K562 (cell line): Measurements from ENCODE around the gene TPO. TPM values are rescaled to one million over a fixed set of nuclear protein-coding genes. Genes with fewer than 3 reads are reported as not detected.

Source experiments
- ATAC-seq: fragments of 200-7000 bp; cut with Tn5 transposase; 3 replicates; pipeline ENCODE4 v1.9.1; 2020; ENCODE audit warnings: moderate library complexity
- BruUV-seq: library from RNA; stranded (reverse); fragments of 400-500 nt; replicated peaks from 2 replicates; lab custom pipeline; 2021; lab: Mats Ljungman, UMichigan
- CTCF ChIA-PET: fragments of 300-600 bp; formaldehyde crosslinking; extraction: SDS; loops from one replicate; lab custom pipeline; 2021; ENCODE audit warnings: low intra/inter-chr PET ratio; lab: Yijun Ruan, JAX
- POLR2A ChIA-PET: fragments of 300-600, 350-650 bp; sonication (Branson Sonifier 250); formaldehyde crosslinking; extraction: SDS; loops from one replicate; lab custom pipeline; 2021; ENCODE audit warnings: antibody characterized with exemption, inconsistent platforms; lab: Yijun Ruan, JAX
- DNase-seq, 4 experiments: peaks; one replicate each; pipeline versions ENCODE4 v3.0.0 to v3.0.0-alpha.2; 2011 to 2018; ENCODE audit warnings: low spot score in 3 of 4, mixed read lengths in 3 of 4; ENCODE audit errors: extremely low read depth in 1 of 4
- FAIRE-seq: peaks from 2 replicates; lab custom pipeline; 2011; peaks lifted over from hg19 to GRCh38; lab: Jason Lieb, UNC
- H2AFZ ChIP-seq: 2 replicates; pipeline ENCODE4 v1.6.0; 2011; ENCODE audit warnings: low read depth, low read length, control low read depth, inconsistent platforms
- H3K27ac ChIP-seq: fragments of 200-600 bp; 3 replicates; pipeline ENCODE4 v1.8.0; 2011; ENCODE audit warnings: low read depth, mild to moderate bottlenecking, control low read depth, inconsistent platforms, low read length, moderate library complexity, mixed read lengths; ENCODE audit errors: extremely low read depth
- H3K27me3 ChIP-seq, 2 experiments: fragments of 300-600 bp in 1 of 2; 2 replicates in 1 of 2; 3 replicates in 1 of 2; pipeline versions ENCODE4 v1.6.0 to v1.8.0; 2011; ENCODE audit warnings: inconsistent platforms in 2 of 2, low read length in 2 of 2, mild to moderate bottlenecking in 1 of 2, mixed read lengths in 1 of 2, moderate library complexity in 1 of 2; ENCODE audit not compliant: control insufficient read depth in 2 of 2, insufficient read depth in 2 of 2
- H3K36me3 ChIP-seq: fragments of 300-600 bp; 3 replicates; pipeline ENCODE4 v1.8.0; 2011; ENCODE audit warnings: mild to moderate bottlenecking, low read length, inconsistent platforms; ENCODE audit not compliant: control insufficient read depth, insufficient read depth
- H3K4me1 ChIP-seq, 2 experiments: fragments of 200-600 bp in 1 of 2; replicated peaks in 1 of 2; 2 replicates in 1 of 2; 3 replicates in 1 of 2; pipeline versions ENCODE4 v1.5.1 to v1.8.0; 2011; ENCODE audit warnings: inconsistent platforms in 2 of 2, low read length in 2 of 2, mild to moderate bottlenecking in 1 of 2, mixed read lengths in 1 of 2, moderate library complexity in 1 of 2; ENCODE audit not compliant: control insufficient read depth in 2 of 2, insufficient read depth in 2 of 2
- H3K4me2 ChIP-seq: 2 replicates; pipeline ENCODE4 v1.6.1; 2011; ENCODE audit warnings: low read length, control low read depth, inconsistent platforms, mixed read lengths; ENCODE audit not compliant: insufficient read depth
- H3K4me3 ChIP-seq: fragments of 200-600 bp; sonication (generic), shearing (Covaris generic); 2 replicates; pipeline ENCODE4 v1.5.1; 2016; ENCODE audit warnings: control low read depth, inconsistent platforms
- H3K79me2 ChIP-seq: fragments of 200-600 bp; 3 replicates; pipeline ENCODE4 v1.8.0; 2011; ENCODE audit warnings: low read length, inconsistent platforms; ENCODE audit not compliant: control insufficient read depth, insufficient read depth
- H3K9ac ChIP-seq, 2 experiments: 2 replicates each; pipeline versions ENCODE4 v1.6.0 to v1.6.1; 2011; ENCODE audit warnings: low read depth in 2 of 2, low read length in 2 of 2, control low read depth in 1 of 2, inconsistent platforms in 1 of 2, mild to moderate bottlenecking in 1 of 2, mixed read lengths in 1 of 2; ENCODE audit not compliant: insufficient read depth in 1 of 2
- H3K9me1 ChIP-seq: one replicate; pipeline ENCODE4 v1.6.0; 2011; ENCODE audit warnings: inconsistent platforms, mild to moderate bottlenecking, low read length, moderate library complexity; ENCODE audit not compliant: control insufficient read depth, insufficient read depth
- H3K9me3 ChIP-seq: replicated peaks from 2 replicates; pipeline ENCODE4 v1.5.1; 2011; ENCODE audit warnings: low read depth, low read length, inconsistent platforms; ENCODE audit not compliant: control insufficient read depth, insufficient read depth
- H4K20me1 ChIP-seq: replicated peaks from 2 replicates; pipeline ENCODE4 v1.6.1; 2011; ENCODE audit warnings: low read length, inconsistent platforms, mixed read lengths; ENCODE audit not compliant: control insufficient read depth, insufficient read depth
- EP300 ChIP-seq: IDR thresholded peaks from 2 replicates; pipeline ENCODE4 v1.6.1; 2012; ENCODE audit warnings: low read length, improper control_type of control experiment
- EP400 ChIP-seq: fragments of 450-650 bp; IDR thresholded peaks from 2 replicates; pipeline ENCODE4 v1.6.1; 2017; ENCODE audit warnings: antibody characterized with exemption, mild to moderate bottlenecking, moderate library complexity
- GTF2F1 ChIP-seq: IDR thresholded peaks from 2 replicates; pipeline ENCODE4 v1.6.1; 2011; ENCODE audit warnings: low read depth, low read length, improper control_type of control experiment
- NRF1 ChIP-seq, 2 experiments: fragments of 450-650 bp; IDR thresholded peaks in 1 of 2; conservative IDR thresholded peaks in 1 of 2; 2 replicates each; pipeline ENCODE4 v1.6.1; 2014; ENCODE audit warnings: mild to moderate bottlenecking in 2 of 2
- POLR2AphosphoS2 ChIP-seq: IDR thresholded peaks from 2 replicates; pipeline ENCODE4 v1.6.1; 2012; ENCODE audit warnings: low read length, improper control_type of control experiment
- SIN3B ChIP-seq: fragments of 450-650 bp; IDR thresholded peaks from 2 replicates; pipeline ENCODE4 v1.6.1; 2017; ENCODE audit warnings: low read depth, mild to moderate bottlenecking, moderate library complexity
- STAG1 ChIP-seq: sonication (generic); formaldehyde crosslinking; IDR thresholded peaks from 2 replicates; pipeline ENCODE4 v1.5.0; 2020; ENCODE audit warnings: missing genetic modification reagents, borderline replicate concordance
- STAT5B ChIP-seq: fragments of 250-450 bp; sonication (Bioruptor Pico); IDR thresholded peaks from 2 replicates; pipeline ENCODE4 v1.8.0; 2021; ENCODE audit warnings: mild to moderate bottlenecking, inconsistent platforms
- U2AF1 ChIP-seq: fragments of 200-400 bp; formaldehyde crosslinking; optimal IDR thresholded peaks from 2 replicates; pipeline ENCODE3; 2017; ENCODE audit warnings: mild to moderate bottlenecking, low read depth, low read length, moderate library complexity
- ZBTB1 ChIP-seq: sonication (generic); formaldehyde crosslinking; IDR thresholded peaks from 2 replicates; pipeline ENCODE4 v1.8.1; 2023; ENCODE audit warnings: missing genetic modification reagents, low read depth, mild to moderate bottlenecking, borderline replicate concordance
- ZNF175 ChIP-seq: fragments of 200-800 bp; sonication (Bioruptor generic); IDR thresholded peaks from 2 replicates; pipeline ENCODE4 v1.6.1; 2016; ENCODE audit warnings: low read depth, mild to moderate bottlenecking, missing genetic modification characterization, missing compliant biosample characterization
- WGBS: fragments of 100-300 bp; shearing (Covaris generic); methylation state at CpG from one replicate; pipeline ENCODE4 v1.1.6; 2016; ENCODE audit warnings: low coverage, mixed read lengths; ENCODE audit not compliant: insufficient coverage; ENCODE audit errors: missing lambda C conversion rate; 5-methylcytosine and 5-hydroxymethylcytosine counted together
- in situ Hi-C: fragments of 300-500 bp; cut with MboI; formaldehyde crosslinking; loops from 4 replicates; pipeline ENCODE4 v1.15.0; 2018; ENCODE audit warnings: inconsistent platforms, mixed read lengths
- intact Hi-C: fragments of 100-400 bp; cut with micrococcal nuclease; formaldehyde crosslinking; loops from 2 replicates; pipeline ENCODE4 v1.14.2; 2022
- polyA plus RNA-seq, 8 experiments: library from polyadenylated mRNA; depleted of rRNA in 4 of 8; stranded (reverse) in 5 of 8; unstranded in 3 of 8; fragments of >200 nt; fragmentation: Nextera tagmentation in 2 of 8; fragmentation: Illumina TruSeq in 1 of 8; extraction: Ambion mirVana in 2 of 8; extraction: Trizol in 1 of 8; gene quantifications; 2 replicates each; pipeline versions ENCODE4 v1.2.1 to v1.2.3, GENCODE V29; 2011 to 2014; ENCODE audit warnings: inconsistent platforms in 1 of 8, missing spikeins in 1 of 8
- total RNA-seq, 7 experiments: library from RNA; depleted of rRNA in 6 of 7; stranded (reverse); fragments of >200 nt in 6 of 7; fragmentation: Illumina TruSeq in 2 of 7; extraction: Trizol in 2 of 7; gene quantifications; 2 replicates each; pipeline versions ENCODE4 v1.2.1 to v1.2.3, GENCODE V29; 2011 to 2021; ENCODE audit warnings: low replicate concordance in 1 of 7
- TF ChIP-seq, protein P1 (sequence below), 2 experiments: fragments of 450-650 bp in 1 of 2; IDR thresholded peaks; 2 replicates each; pipeline ENCODE4 v1.6.1; 2011 to 2017; ENCODE audit warnings: low read depth in 2 of 2, antibody characterized with exemption in 1 of 2, borderline replicate concordance in 1 of 2, low read length in 1 of 2, mild to moderate bottlenecking in 1 of 2, mixed read lengths in 1 of 2; ENCODE audit not compliant: control insufficient read depth in 1 of 2

The TPO gene
- total and polyA plus RNA-seq, 9 of the 15 experiments (the other 6 are each of a cell fraction or from before 2014, with no cell fraction given) = not detected

DNA sequence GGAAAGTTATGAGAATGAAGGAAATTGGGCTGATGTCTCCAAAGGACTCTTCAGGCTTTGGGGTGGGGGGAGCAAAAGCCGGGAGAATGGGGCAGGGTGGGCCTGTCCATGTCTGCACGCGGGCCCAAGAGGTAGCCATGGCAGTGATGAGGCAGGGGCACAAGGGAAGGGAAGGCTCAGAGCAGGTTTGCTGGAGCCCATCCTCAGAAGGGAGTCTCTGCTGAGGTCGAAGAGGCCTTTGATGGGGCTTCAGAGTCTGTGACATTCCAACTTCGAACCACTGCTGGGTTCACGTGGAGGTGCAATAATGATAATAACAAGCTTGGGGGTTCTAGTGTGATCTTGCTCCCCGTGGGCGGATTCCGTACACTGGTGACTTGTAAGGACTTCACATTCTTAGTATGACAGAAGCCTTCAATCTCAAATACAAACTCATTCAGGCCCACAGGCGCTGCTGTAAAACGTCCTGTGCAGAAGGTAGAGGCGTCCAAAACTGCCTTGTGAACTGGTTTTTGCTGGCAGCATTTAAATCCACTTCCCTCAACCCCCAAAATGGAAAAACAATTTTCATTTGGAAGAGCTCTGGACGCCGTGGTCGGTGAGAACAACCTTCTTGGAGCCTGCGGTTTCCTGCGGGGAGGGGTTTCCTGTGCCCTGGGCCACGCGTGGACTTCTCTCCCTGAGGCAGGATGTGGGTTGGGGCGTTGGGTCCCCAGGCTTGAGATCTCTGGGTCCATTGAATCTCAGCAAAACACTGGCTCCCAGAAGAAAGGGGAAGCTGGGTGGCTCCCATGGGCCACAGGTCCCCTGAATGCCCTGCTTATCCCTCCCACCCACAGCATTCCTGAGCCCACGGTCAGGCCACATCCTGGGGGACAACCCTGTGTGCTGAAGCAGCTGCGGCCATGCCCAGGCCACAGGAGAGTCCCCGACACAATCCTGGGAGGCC, 151.0 kb downstream of the TPO start:
- Histone ChIP-seq H3K9ac (no peak overlapping the region), H3K36me3 (no peaks in the 10 kb centered on the region), H3K9me1 (no peaks in the 10 kb centered on the region), H4K20me1 (no peaks in the 10 kb centered on the region), H3K79me2 (no peaks in the 10 kb centered on the region), H3K4me1 (no peaks in the 10 kb centered on the region), H3K27me3 (peaks cover 2 to 26% of the 10 kb centered on the region in 2 experiments; a peak in 3 of 5 replicates), H3K4me2 (no peak overlapping the region), H3K9me3 (no peaks in the 10 kb centered on the region), H2AFZ (no peak overlapping the region), H3K27ac (no peak overlapping the region), H3K4me3 (no peak overlapping the region)
- ATAC-seq (no peak), DNase-seq (no peak), FAIRE-seq (no peak)
- ChIA-PET CTCF (no interaction called here), POLR2A (interaction anchor here (0.6 kb wide), 1 partner anchor 122 kb away, joined by 3 read pairs; no protein-coding TSS in a partner anchor)
- in situ Hi-C loops (no loop called here), intact Hi-C loops (no loop called here)
- no TSS peak for BruUV-seq
- 0% methylated on average over 21 of the region's 23 CpGs for WGBS
- TF ChIP-seq GTF2F1 (no peak), SIN3B (no peak), NRF1 (conservative IDR thresholded peaks at IDR 0.05 in 1 of 2, IDR thresholded peaks at IDR 0.05 in 1 of 2) (no peak), U2AF1 (no peak), EP300 (no peak), POLR2AphosphoS2 (no peak), STAG1 (CRISPR knock-in tag) (no peak), STAT5B (CRISPR knock-in tag) (no peak), ZBTB1 (CRISPR knock-in tag) (no peak), ZNF175 (CRISPR knock-in tag) (no peak), EP400 (no peak)
- TF ChIP-seq, protein P1, sequence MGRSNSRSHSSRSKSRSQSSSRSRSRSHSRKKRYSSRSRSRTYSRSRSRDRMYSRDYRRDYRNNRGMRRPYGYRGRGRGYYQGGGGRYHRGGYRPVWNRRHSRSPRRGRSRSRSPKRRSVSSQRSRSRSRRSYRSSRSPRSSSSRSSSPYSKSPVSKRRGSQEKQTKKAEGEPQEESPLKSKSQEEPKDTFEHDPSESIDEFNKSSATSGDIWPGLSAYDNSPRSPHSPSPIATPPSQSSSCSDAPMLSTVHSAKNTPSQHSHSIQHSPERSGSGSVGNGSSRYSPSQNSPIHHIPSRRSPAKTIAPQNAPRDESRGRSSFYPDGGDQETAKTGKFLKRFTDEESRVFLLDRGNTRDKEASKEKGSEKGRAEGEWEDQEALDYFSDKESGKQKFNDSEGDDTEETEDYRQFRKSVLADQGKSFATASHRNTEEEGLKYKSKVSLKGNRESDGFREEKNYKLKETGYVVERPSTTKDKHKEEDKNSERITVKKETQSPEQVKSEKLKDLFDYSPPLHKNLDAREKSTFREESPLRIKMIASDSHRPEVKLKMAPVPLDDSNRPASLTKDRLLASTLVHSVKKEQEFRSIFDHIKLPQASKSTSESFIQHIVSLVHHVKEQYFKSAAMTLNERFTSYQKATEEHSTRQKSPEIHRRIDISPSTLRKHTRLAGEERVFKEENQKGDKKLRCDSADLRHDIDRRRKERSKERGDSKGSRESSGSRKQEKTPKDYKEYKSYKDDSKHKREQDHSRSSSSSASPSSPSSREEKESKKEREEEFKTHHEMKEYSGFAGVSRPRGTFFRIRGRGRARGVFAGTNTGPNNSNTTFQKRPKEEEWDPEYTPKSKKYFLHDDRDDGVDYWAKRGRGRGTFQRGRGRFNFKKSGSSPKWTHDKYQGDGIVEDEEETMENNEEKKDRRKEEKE (IDR thresholded peaks at IDR 0.05; ENCODE audit: borderline replicate concordance in 1 of 2, control insufficient read depth in 1 of 2, low read depth in 2 of 2, low read length in 1 of 2) = no peak
